Stimulated activated CD8-positive, alpha-beta memory T cell treated with anti-CD3 and anti-CD28 coated beads, Interleukin-4, amount 100 ng/mL, for 48 hours (primary cell): ENCODE measurements around the gene TRUB2.
A peak's percentile ranks its signal among the peaks of the same experiment; 100 is the strongest.
"Not testable (repeated sequence)": the region's sequence is repeated elsewhere in the genome, so short reads cannot be mapped to it uniquely, and the experiment has no call there.

ENCODE experiments used
- DNase-seq: peaks from one replicate; pipeline ENCODE4 v3.0.0-alpha.2; 2020

Gene TRUB2

GRCh38 chr9:128340691-128341434 is 18.6 kb upstream of the TRUB2 start:
- no peak for DNase-seq

GRCh38 chr9:128339761-128340690 is 17.8 kb upstream of the TRUB2 start, which contains the start of gene SLC27A4:
Gene SLC27A4, plus strand, starts transcription at chr9:128340527. Its CDS starts 2,606 bp downstream, at chr9:128343133.
- DNase-seq = peak; percentile 81

GRCh38 chr9:128338852-128339614 is 16.8 kb upstream of the TRUB2 start:
- not testable (repeated sequence) for DNase-seq

GRCh38 chr9:128337936-128338335 is 15.7 kb upstream of the TRUB2 start:
- DNase-seq = no peak

GRCh38 chr9:128335914-128336313 is 13.7 kb upstream of the TRUB2 start:
- DNase-seq = no peak

GRCh38 chr9:128335161-128335560 is 12.9 kb upstream of the TRUB2 start:
- DNase-seq = no peak

GRCh38 chr9:128333451-128333869 is 11.2 kb upstream of the TRUB2 start:
- DNase-seq = no peak

- no peak for DNase-seq
Measured at GRCh38 chr9:128325629-128326028, 3.4 kb upstream of the TRUB2 start.

- no peak for DNase-seq
Measured at GRCh38 chr9:128324401-128324800, 2.2 kb upstream of the TRUB2 start.

- no peak for DNase-seq
Measured at GRCh38 chr9:128323791-128324190, 1.5 kb upstream of the TRUB2 start.

GRCh38 chr9:128323212-128323730 is 1.0 kb upstream of the TRUB2 start:
- no peak for DNase-seq

- no peak for DNase-seq
Measured at GRCh38 chr9:128321879-128322403, 306 bp downstream of the TRUB2 start.

GRCh38 chr9:128321343-128321742 is 904 bp downstream of the TRUB2 start:
- DNase-seq = no peak

- DNase-seq = no peak
Measured at GRCh38 chr9:128317629-128318028, 4.6 kb downstream of the TRUB2 start.

- DNase-seq = no peak
Measured at GRCh38 chr9:128316421-128316820, 5.8 kb downstream of the TRUB2 start.

GRCh38 chr9:128314697-128315096 is 7.5 kb downstream of the TRUB2 start:
- DNase-seq = no peak

GRCh38 chr9:128310461-128310860 is 11.8 kb downstream of the TRUB2 start:
- no peak for DNase-seq

GRCh38 chr9:128309551-128309950 is 12.7 kb downstream of the TRUB2 start:
- no peak for DNase-seq

GRCh38 chr9:128304971-128305288 is 17.3 kb downstream of the TRUB2 start:
- DNase-seq = no peak

- DNase-seq = no peak
Measured at GRCh38 chr9:128304136-128304970, 17.9 kb downstream of the TRUB2 start.
